ENCODE measurements around the gene SVOP. TPM values are rescaled to one million over a fixed set of nuclear protein-coding genes. Genes with fewer than 3 reads are reported as not detected.

Gene SVOP
- total and polyA plus RNA-seq, 5 donors, result 0.03 to 0.45 (median 0.20) TPM

GRCh38 chr12:108972358-108972757 is 48.5 kb downstream of the SVOP start:
- H3K4me1 ChIP-seq (ENCODE audit: control insufficient read depth, insufficient read depth, low read length), result no peaks in the 10 kb centered on the region

GRCh38 chr12:108969622-108970021 is 51.2 kb downstream of the SVOP start:
- H3K4me3 ChIP-seq (ENCODE audit: low read length), result no peak overlapping the region
- H3K27ac ChIP-seq (ENCODE audit: low read length), result no peak overlapping the region
- H3K27me3 ChIP-seq (ENCODE audit: control insufficient read depth, insufficient read depth), result no peaks in the 10 kb centered on the region
- H3K4me1 ChIP-seq (ENCODE audit: control insufficient read depth, insufficient read depth, low read length), result no peaks in the 10 kb centered on the region
- ATAC-seq (no peak), DNase-seq (no peak)
- WGBS, result 84% methylated on average over 2 of the region's 2 CpGs
- H3K9me3 ChIP-seq (ENCODE audit: control insufficient read depth, low read length), result no peaks in the 10 kb centered on the region
- intact Hi-C loops (cut with DNase I), result no loop called here

More at GRCh38 chr12:108972358-108972757, 48.5 kb downstream of the SVOP start:
- Histone ChIP-seq H3K4me3 (ENCODE audit: low read length) (no peak overlapping the region), H3K27ac (ENCODE audit: low read length) (no peak overlapping the region), H3K27me3 (ENCODE audit: control insufficient read depth, insufficient read depth) (no peaks in the 10 kb centered on the region), H3K9me3 (ENCODE audit: control insufficient read depth, low read length) (no peaks in the 10 kb centered on the region)
- ATAC-seq (no peak), DNase-seq (no peak)
- intact Hi-C loops (cut with DNase I), result no loop called here
- 55% methylated on average over 9 of the region's 9 CpGs for WGBS

GRCh38 chr12:108967869-108968540 is 52.9 kb downstream of the SVOP start:
- intact Hi-C loops (cut with DNase I), result no loop called here
- Histone ChIP-seq H3K4me3 (ENCODE audit: low read length) (no peak overlapping the region), H3K9me3 (ENCODE audit: control insufficient read depth, low read length) (no peaks in the 10 kb centered on the region), H3K27ac (ENCODE audit: low read length) (no peak overlapping the region), H3K27me3 (ENCODE audit: control insufficient read depth, insufficient read depth) (no peaks in the 10 kb centered on the region), H3K4me1 (ENCODE audit: control insufficient read depth, insufficient read depth, low read length) (no peaks in the 10 kb centered on the region)
- no peak for ATAC-seq
- 38% methylated on average over 2 of the region's 2 CpGs for WGBS
- no peak for DNase-seq

GRCh38 chr12:108966378-108967151 is 54.3 kb downstream of the SVOP start:
- H3K9me3 ChIP-seq (ENCODE audit: control insufficient read depth, low read length), result no peaks in the 10 kb centered on the region
- ATAC-seq, result peak; percentile 16 to 62
- 63% methylated on average over 9 of the region's 9 CpGs for WGBS
- H3K4me1 ChIP-seq (ENCODE audit: control insufficient read depth, insufficient read depth, low read length), result no peaks in the 10 kb centered on the region
- intact Hi-C loops (cut with DNase I), result no loop called here
- no peak overlapping the region for H3K4me3 ChIP-seq (ENCODE audit: low read length)
- no peak for DNase-seq
- H3K27ac ChIP-seq (ENCODE audit: low read length), result peak overlapping the region; percentile 25
- no peaks in the 10 kb centered on the region for H3K27me3 ChIP-seq (ENCODE audit: control insufficient read depth, insufficient read depth)

- no peak for DNase-seq
- H3K4me1 ChIP-seq (ENCODE audit: control insufficient read depth, insufficient read depth, low read length), result no peaks in the 10 kb centered on the region
- H3K9me3 ChIP-seq (ENCODE audit: control insufficient read depth, low read length), result no peaks in the 10 kb centered on the region
- H3K27me3 ChIP-seq (ENCODE audit: control insufficient read depth, insufficient read depth), result no peaks in the 10 kb centered on the region
- H3K4me3 ChIP-seq (ENCODE audit: low read length), result no peak overlapping the region
- peak overlapping the region; percentile 25 for H3K27ac ChIP-seq (ENCODE audit: low read length)
- intact Hi-C loops (cut with DNase I), result no loop called here
- ATAC-seq, result no peak
- 54% methylated on average over 1 of the region's 1 CpG for WGBS
These were observed 55.0 kb downstream of the SVOP start for GRCh38 chr12:108965886-108966285.

GRCh38 chr12:108964371-108965352 is 56.2 kb downstream of the SVOP start:
- intact Hi-C loops (cut with DNase I), result no loop called here
- no peaks in the 10 kb centered on the region for H3K27me3 ChIP-seq (ENCODE audit: control insufficient read depth, insufficient read depth)
- H3K4me3 ChIP-seq (ENCODE audit: low read length), result no peak overlapping the region
- H3K27ac ChIP-seq (ENCODE audit: low read length), result no peak overlapping the region
- no peaks in the 10 kb centered on the region for H3K4me1 ChIP-seq (ENCODE audit: control insufficient read depth, insufficient read depth, low read length)
- DNase-seq (no peak), ATAC-seq (no peak)
- no peaks in the 10 kb centered on the region for H3K9me3 ChIP-seq (ENCODE audit: control insufficient read depth, low read length)
- WGBS, result 63% methylated on average over 8 of the region's 8 CpGs

- WGBS, result 74% methylated on average over 4 of the region's 4 CpGs
These were observed 58.6 kb downstream of the SVOP start for GRCh38 chr12:108962256-108962655.

GRCh38 chr12:108959748-108960655 is 60.9 kb downstream of the SVOP start:
- no peak for DNase-seq
- ATAC-seq, result no peak
- H3K4me1 ChIP-seq (ENCODE audit: control insufficient read depth, insufficient read depth, low read length), result no peaks in the 10 kb centered on the region
- H3K4me3 ChIP-seq (ENCODE audit: low read length), result no peak overlapping the region
- no peaks in the 10 kb centered on the region for H3K27me3 ChIP-seq (ENCODE audit: control insufficient read depth, insufficient read depth)
- intact Hi-C loops (cut with DNase I), result loop anchor here in 1 of 4 donors (10.0 kb wide), 1 partner anchor 145 kb away; no protein-coding TSS in a partner anchor
- 83% methylated on average over 11 of the region's 11 CpGs for WGBS
- no peak overlapping the region for H3K27ac ChIP-seq (ENCODE audit: low read length)
- no peaks in the 10 kb centered on the region for H3K9me3 ChIP-seq (ENCODE audit: control insufficient read depth, low read length)

More at GRCh38 chr12:108962256-108962655, 58.6 kb downstream of the SVOP start:
- no peaks in the 10 kb centered on the region for H3K27me3 ChIP-seq (ENCODE audit: control insufficient read depth, insufficient read depth)
- no peak overlapping the region for H3K4me3 ChIP-seq (ENCODE audit: low read length)
- ATAC-seq, result no peak
- H3K27ac ChIP-seq (ENCODE audit: low read length), result no peak overlapping the region
- no peak for DNase-seq
- H3K9me3 ChIP-seq (ENCODE audit: control insufficient read depth, low read length), result no peaks in the 10 kb centered on the region
- intact Hi-C loops (cut with DNase I), result no loop called here
- H3K4me1 ChIP-seq (ENCODE audit: control insufficient read depth, insufficient read depth, low read length), result no peaks in the 10 kb centered on the region

- ATAC-seq (peak in 1 of 2 donors; percentile 66), DNase-seq (peak; percentile 34 to 66 (median 50))
- intact Hi-C loops (cut with DNase I), result loop anchor here in 1 of 4 donors (10.0 kb wide), 1 partner anchor 141 kb away; no protein-coding TSS in a partner anchor
- H3K4me3 ChIP-seq (ENCODE audit: low read length), result no peak overlapping the region
- H3K27me3 ChIP-seq (ENCODE audit: control insufficient read depth, insufficient read depth), result no peaks in the 10 kb centered on the region
- H3K9me3 ChIP-seq (ENCODE audit: control insufficient read depth, low read length), result no peaks in the 10 kb centered on the region
- 22% methylated on average over 6 of the region's 6 CpGs for whole genome bisulfite sequencing
- no peak overlapping the region for H3K27ac ChIP-seq (ENCODE audit: low read length)
- H3K4me1 ChIP-seq (ENCODE audit: control insufficient read depth, insufficient read depth, low read length), result no peaks in the 10 kb centered on the region
These were observed 65.5 kb downstream of the SVOP start for GRCh38 chr12:108955225-108955835.

Data from right cardiac atrium (tissue), 5 donors.